ENCODE measurements around the gene SLC6A11.

SLC6A11 gene

DNA sequence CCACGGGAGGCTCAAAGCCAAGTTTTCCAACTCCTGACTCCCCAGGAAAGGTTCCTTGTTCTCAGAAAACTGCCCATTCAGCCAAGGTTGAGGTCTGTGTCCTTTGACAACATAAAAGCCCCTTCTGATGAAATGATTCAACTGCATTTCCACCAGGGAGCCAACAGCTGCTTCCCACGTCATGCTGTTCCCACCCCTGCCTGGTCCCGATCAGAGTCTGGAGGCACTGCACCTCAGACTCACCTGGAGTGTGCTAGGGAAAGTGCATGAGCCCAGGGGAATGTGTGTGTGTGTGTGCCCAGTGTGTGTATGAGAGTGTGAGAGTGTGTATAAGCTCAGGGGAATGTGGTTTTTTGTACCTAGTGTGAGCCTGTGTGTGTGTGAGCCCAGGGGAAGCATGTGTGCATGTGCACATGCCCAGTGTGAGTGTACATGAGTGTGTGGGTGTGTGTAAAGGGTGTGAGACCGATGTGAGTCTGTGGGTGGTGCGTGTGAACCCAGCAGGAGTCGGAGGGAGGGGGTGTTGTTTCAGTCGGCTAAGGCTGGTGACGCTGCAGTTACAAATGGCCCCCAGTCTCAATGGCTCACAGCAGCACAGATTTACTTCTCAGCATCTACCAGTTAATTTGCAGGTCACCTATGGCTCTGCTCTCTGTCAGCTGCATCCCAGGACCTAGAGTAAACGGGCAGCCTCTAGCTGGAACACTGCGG is 156.2 kb downstream of the SLC6A11 start:
- TF ChIP-seq, protein P1, sequence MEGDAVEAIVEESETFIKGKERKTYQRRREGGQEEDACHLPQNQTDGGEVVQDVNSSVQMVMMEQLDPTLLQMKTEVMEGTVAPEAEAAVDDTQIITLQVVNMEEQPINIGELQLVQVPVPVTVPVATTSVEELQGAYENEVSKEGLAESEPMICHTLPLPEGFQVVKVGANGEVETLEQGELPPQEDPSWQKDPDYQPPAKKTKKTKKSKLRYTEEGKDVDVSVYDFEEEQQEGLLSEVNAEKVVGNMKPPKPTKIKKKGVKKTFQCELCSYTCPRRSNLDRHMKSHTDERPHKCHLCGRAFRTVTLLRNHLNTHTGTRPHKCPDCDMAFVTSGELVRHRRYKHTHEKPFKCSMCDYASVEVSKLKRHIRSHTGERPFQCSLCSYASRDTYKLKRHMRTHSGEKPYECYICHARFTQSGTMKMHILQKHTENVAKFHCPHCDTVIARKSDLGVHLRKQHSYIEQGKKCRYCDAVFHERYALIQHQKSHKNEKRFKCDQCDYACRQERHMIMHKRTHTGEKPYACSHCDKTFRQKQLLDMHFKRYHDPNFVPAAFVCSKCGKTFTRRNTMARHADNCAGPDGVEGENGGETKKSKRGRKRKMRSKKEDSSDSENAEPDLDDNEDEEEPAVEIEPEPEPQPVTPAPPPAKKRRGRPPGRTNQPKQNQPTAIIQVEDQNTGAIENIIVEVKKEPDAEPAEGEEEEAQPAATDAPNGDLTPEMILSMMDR (IDR thresholded peaks at IDR 0.05; ENCODE audit: insufficient read depth, low read depth, low read length, missing control alignments) = no peak
- DNase-seq (ENCODE audit: low read depth) = no peak
- no peak overlapping the region for H3K4me3 ChIP-seq (ENCODE audit: low read length)

DNA sequence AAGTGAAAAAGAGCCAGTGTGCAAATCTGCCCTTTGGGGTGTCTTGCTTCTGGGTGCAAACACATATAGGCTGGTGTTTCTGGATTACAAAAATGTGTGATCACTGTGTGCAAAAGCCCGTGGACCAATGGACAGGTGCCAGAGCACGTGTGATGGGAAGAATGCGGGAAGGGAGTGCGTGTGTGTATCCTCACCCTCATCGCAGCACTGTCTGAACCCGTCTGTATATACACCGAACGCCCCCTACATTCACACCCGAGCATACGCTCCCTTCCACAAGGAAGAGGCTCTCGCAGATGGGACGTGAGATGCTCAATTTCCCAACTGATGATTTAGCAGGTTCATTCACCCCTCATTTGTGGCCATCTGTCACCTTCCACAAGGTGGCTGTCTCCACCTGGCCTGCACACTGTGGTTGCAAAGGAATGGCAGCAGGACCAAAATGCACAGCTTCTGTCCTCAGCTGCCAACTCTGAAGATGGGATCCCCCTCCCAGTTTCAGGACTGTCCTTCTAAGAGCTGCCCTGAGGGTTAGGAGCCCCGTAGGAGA is 157.1 kb downstream of the SLC6A11 start:
- no peak overlapping the region for H3K4me3 ChIP-seq (ENCODE audit: low read length)
- DNase-seq (ENCODE audit: low read depth) = no peak
- TF ChIP-seq, protein P1 (IDR thresholded peaks at IDR 0.05; ENCODE audit: insufficient read depth, low read depth, low read length, missing control alignments) = no peak

DNA sequence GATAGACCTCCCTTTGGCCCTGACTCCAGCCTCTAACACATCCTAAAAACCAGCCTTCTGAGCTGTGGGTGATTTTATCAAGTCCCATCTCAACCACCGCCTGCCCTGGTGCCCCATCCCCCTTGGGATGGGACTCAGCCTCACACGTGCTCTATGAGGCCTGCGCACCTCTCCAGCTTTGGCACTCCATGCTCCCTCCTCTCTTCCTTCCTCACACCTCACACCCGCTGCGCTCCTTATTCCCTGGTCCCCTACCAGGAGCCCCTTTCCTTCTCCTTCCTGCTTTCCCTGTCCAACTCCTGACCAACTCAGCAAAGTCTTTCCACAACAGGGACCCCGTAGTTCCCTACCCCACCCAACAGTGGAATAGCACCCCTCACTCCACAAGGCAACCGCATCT is 158.1 kb downstream of the SLC6A11 start:
- H3K4me3 ChIP-seq (ENCODE audit: low read length) = no peak overlapping the region
- no peak for DNase-seq (ENCODE audit: low read depth)
- TF ChIP-seq, protein P1 (IDR thresholded peaks at IDR 0.05; ENCODE audit: insufficient read depth, low read depth, low read length, missing control alignments) = no peak

DNA sequence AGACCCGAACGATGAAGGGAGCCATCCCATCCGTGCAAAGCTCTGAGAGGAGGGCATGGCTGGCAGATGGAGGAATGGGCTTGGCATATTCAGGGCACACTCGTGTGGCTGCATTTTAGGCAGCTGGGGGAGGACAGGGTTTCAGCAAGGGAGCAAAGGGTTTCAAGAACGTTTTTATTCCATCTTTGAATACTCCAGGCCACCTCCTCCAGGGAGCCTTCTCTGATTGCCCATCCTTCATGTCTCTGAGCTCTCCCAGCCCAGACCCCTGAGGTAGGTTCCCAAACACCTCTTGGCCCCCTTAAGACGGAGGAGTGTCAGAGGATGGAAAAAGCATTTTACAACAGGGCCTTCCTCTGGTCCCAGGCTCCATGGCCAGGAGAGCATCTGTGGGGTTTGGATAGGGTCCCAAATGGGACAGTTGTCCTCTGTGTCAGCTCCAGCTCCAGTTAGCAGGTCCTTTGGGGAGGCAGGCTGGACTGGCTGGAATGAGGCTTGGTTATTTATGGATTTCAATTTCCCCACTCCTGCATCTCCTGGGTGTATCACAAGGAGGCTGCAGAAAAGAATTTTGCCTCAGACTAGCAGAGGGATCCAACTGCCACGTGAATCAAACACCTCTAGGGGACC is 158.8 kb downstream of the SLC6A11 start:
- no peak for DNase-seq (ENCODE audit: low read depth)
- TF ChIP-seq, protein P1 (IDR thresholded peaks at IDR 0.05; ENCODE audit: insufficient read depth, low read depth, low read length, missing control alignments) = no peak

DNA sequence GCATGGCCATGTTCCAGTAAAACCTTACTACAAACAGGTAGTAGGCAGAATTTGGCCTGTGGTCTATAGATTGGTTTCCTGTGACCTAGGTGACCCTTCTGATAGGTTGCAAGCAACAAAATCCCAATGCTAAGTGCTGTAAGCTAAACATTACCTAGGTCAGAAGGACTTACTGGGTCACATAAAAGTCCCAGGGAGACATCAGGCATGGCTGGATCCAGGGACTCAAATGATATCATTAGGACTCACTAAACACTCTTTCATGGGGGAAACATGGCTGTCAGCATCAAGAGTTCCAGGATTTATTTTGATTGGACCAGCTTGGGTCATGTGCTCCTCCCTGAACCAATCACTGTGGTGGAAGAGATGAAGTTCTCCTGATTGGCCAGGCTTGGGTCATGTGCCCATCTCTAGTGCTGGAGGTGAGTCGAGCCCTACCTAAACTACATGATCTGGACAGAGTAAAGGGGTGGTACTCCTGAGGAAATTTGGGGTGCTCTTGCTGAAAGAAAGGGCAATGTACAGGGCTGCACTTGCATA is 159.7 kb downstream of the SLC6A11 start:
- H3K4me3 ChIP-seq (ENCODE audit: low read length) = no peak overlapping the region
- no peak for DNase-seq (ENCODE audit: low read depth)
- TF ChIP-seq, protein P1 (IDR thresholded peaks at IDR 0.05; ENCODE audit: insufficient read depth, low read depth, low read length, missing control alignments) = no peak

More for the DNA sequence above, 158.8 kb downstream of the SLC6A11 start:
- no peak overlapping the region for H3K4me3 ChIP-seq (ENCODE audit: low read length)

DNA sequence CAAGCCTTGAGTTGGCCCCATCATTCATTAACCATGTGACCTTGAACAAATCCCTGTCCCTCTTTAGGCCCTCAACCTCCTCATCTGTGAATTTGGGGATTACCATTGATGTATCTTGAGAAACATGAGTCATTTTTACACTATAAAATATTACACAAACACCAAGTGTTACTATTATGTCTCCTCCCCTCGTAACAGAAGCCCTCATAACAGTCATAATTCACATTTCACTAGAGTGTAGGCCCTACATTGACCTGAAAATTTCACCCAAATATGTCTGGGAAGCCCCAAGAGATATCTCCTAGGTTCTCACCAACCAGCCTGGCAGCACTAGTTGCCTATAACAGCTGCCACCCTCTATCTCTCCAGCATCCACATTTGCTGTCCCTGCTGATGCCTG is 160.7 kb downstream of the SLC6A11 start:
- H3K4me3 ChIP-seq (ENCODE audit: low read length) = no peak overlapping the region
- TF ChIP-seq, protein P1 (IDR thresholded peaks at IDR 0.05; ENCODE audit: insufficient read depth, low read depth, low read length, missing control alignments) = no peak
- DNase-seq (ENCODE audit: low read depth) = no peak

Measured in epithelial cell of esophagus (primary cell).